ENCODE data around the gene ENAM. TPM values are rescaled to one million over a fixed set of nuclear protein-coding genes. Genes with fewer than 3 reads are reported as not detected.
A peak's percentile ranks its signal among the peaks of the same experiment; 100 is the strongest.

The ENAM gene
- total and polyA plus RNA-seq, 9 of the 15 experiments (the other 6 are each of a cell fraction or from before 2014, with no cell fraction given): 0.04 to 0.09 (median 0.04) TPM; not detected in 6

GRCh38 chr4:70688795-70689231, 60.3 kb downstream of the ENAM start (continued):
- TF ChIP-seq ZBTB2 (IDR thresholded peaks at IDR 0.05): peak; percentile 53; the same call in 1 of the 2 replicates
- TF ChIP-seq ZNF644 (tag; IDR thresholded peaks at IDR 0.05; ENCODE audit: low read depth): no peak
- TF ChIP-seq EGR1 (conservative IDR thresholded peaks at IDR 0.05): peak; percentile 97

- intact Hi-C loops (cut with micrococcal nuclease): no loop called here
- DNase-seq (ENCODE audit: extremely low read depth in 1 of 4, low spot score in 3 of 4) (no peak), FAIRE-seq (no peak), ATAC-seq (no peak)
- WGBS (ENCODE audit: insufficient coverage, low coverage, missing lambda C conversion rate): 88% methylated on average over 1 of the region's 1 CpG
- Histone ChIP-seq H3K27ac (ENCODE audit: extremely low read depth, low read depth, low read length) (no peak overlapping the region), H3K27me3 (ENCODE audit: control insufficient read depth in 2 of 2, insufficient read depth in 2 of 2, low read length in 2 of 2) (no peaks in the 10 kb centered on the region), H3K36me3 (ENCODE audit: control insufficient read depth, insufficient read depth, low read length) (peaks cover 24% of the 10 kb centered on the region), H3K4me1 (replicated peaks in 1 of 2; ENCODE audit: control insufficient read depth in 2 of 2, insufficient read depth in 2 of 2, low read length in 2 of 2) (peaks cover 7 to 12% of the 10 kb centered on the region in 2 experiments), H3K9me1 (ENCODE audit: control insufficient read depth, insufficient read depth, low read length) (no peaks in the 10 kb centered on the region), H3K79me2 (ENCODE audit: control insufficient read depth, insufficient read depth, low read length) (peaks cover 42% of the 10 kb centered on the region), H3K9me3 (replicated peaks; ENCODE audit: control insufficient read depth, insufficient read depth, low read depth, low read length) (no peaks in the 10 kb centered on the region), H4K20me1 (replicated peaks; ENCODE audit: control insufficient read depth, insufficient read depth, low read length) (peaks cover 14% of the 10 kb centered on the region), H3K9ac (ENCODE audit: insufficient read depth in 1 of 2, low read depth in 2 of 2, low read length in 2 of 2) (no peak overlapping the region), H3K4me3 (no peak overlapping the region), H3K4me2 (ENCODE audit: insufficient read depth, low read length) (no peak overlapping the region), H2AFZ (ENCODE audit: low read depth, low read length) (no peak overlapping the region)
- no TSS peak for BruUV-seq (replicated peaks)
- ChIA-PET CTCF (ENCODE audit: low intra/inter-chr PET ratio) (no interaction called here), POLR2A (interaction anchor here (0.7 kb wide), 1 partner anchor 13 kb away, joined by 4 read pairs; no protein-coding TSS in a partner anchor)
- in situ Hi-C loops (cut with MboI): no loop called here
- TF ChIP-seq ATF6 (CRISPR knock-in tag; IDR thresholded peaks at IDR 0.05) (no peak), SIRT6 (IDR thresholded peaks at IDR 0.05; ENCODE audit: low read depth, low read length) (no peak), KDM1A (IDR thresholded peaks at IDR 0.05) (no peak), TBP (optimal IDR thresholded peaks at IDR 0.05; ENCODE audit: low read depth, low read length) (no peak), E2F5 (CRISPR knock-in tag; IDR thresholded peaks at IDR 0.05) (no peak), STAT5B (CRISPR knock-in tag; IDR thresholded peaks at IDR 0.05) (no peak), ZNF518B (CRISPR knock-in tag; IDR thresholded peaks at IDR 0.05) (no peak), MEF2D (tag; conservative IDR thresholded peaks at IDR 0.05; ENCODE audit: low read depth) (no peak), ESRRB (CRISPR knock-in tag; IDR thresholded peaks at IDR 0.05; ENCODE audit: borderline replicate concordance) (no peak), TSC22D4 (tag; IDR thresholded peaks at IDR 0.05) (no peak), SMAD3 (CRISPR knock-in tag; conservative IDR thresholded peaks at IDR 0.05) (no peak)
Observed at GRCh38 chr4:70691661-70692060, 63.1 kb downstream of the ENAM start.

Measured in K562 (cell line).